Astrocyte (in vitro differentiated cells and primary cell): Measurements from ENCODE around the gene NPVF.

Source experiments
- EZH2 ChIP-seq: IDR thresholded peaks from 2 replicates; pipeline ENCODE4 v1.6.1; 2012; ENCODE audit warnings: mild to moderate bottlenecking, low read length, inconsistent platforms; ENCODE audit not compliant: insufficient read depth
- TF ChIP-seq, protein P1 (sequence below): IDR thresholded peaks from 2 replicates; pipeline ENCODE4 v1.5.1; 2011; ENCODE audit warnings: low read depth, mild to moderate bottlenecking, inconsistent platforms, low read length, moderate library complexity; ENCODE audit not compliant: insufficient read depth

DNA sequence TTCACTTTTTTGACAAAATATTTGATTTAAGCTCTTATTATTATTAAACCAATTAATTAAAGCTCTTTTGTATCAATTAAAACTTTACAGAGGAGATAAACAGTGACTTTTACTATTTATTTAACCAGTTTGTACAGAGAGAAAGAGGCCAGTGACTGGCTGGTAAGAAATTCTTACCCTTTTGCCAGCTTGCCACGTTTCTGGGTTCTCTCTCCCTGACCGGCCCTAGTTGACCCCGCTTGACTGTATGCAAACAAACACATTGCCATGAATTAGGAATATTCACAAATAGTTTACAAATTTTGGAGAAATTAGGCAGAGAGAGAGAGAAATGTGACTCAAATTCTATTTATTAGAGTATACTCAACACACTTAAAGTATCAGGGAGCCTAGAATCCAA is 36.2 kb downstream of the NPVF start:
- TF ChIP-seq, protein P1, sequence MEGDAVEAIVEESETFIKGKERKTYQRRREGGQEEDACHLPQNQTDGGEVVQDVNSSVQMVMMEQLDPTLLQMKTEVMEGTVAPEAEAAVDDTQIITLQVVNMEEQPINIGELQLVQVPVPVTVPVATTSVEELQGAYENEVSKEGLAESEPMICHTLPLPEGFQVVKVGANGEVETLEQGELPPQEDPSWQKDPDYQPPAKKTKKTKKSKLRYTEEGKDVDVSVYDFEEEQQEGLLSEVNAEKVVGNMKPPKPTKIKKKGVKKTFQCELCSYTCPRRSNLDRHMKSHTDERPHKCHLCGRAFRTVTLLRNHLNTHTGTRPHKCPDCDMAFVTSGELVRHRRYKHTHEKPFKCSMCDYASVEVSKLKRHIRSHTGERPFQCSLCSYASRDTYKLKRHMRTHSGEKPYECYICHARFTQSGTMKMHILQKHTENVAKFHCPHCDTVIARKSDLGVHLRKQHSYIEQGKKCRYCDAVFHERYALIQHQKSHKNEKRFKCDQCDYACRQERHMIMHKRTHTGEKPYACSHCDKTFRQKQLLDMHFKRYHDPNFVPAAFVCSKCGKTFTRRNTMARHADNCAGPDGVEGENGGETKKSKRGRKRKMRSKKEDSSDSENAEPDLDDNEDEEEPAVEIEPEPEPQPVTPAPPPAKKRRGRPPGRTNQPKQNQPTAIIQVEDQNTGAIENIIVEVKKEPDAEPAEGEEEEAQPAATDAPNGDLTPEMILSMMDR, result no peak
- TF ChIP-seq EZH2, result no peak
